NCI-H82 treated with DMSO at 0.1 percent for 48 hours (cell line): ENCODE measurements around the gene VIP.
"Not testable (repeated sequence)": the region's sequence is repeated elsewhere in the genome, so short reads cannot be mapped to it uniquely, and the experiment has no call there.

Experiments used
- DNase-seq: peaks from one replicate; lab custom pipeline; 2025; ENCODE audit not compliant: unreplicated experiment; lab: John Stamatoyannopoulos, UW

VIP gene

DNA sequence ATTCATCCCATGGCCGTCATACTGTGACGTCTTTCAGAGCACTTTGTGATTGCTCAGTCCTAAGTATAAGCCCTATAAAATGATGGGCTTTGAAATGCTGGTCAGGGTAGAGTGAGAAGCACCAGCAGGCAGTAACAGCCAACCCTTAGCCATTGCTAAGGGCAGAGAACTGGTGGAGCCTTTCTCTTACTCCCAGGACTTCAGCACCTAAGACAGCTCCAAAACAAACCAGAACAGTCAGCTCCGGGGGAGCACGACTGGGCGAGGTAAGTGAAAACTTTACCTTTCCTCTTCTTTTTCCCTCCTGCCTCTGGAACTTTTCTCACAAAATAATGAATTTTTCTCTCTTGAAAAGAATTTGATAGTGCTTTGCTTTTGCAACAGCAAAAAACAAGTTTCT lies at the start of gene VIP:
VIP (plus strand) TSS at position 104 of the 400 bp plus-strand sequence. CDS start 1,381 bp downstream, outside the sequence.
- no peak for DNase-seq

DNA sequence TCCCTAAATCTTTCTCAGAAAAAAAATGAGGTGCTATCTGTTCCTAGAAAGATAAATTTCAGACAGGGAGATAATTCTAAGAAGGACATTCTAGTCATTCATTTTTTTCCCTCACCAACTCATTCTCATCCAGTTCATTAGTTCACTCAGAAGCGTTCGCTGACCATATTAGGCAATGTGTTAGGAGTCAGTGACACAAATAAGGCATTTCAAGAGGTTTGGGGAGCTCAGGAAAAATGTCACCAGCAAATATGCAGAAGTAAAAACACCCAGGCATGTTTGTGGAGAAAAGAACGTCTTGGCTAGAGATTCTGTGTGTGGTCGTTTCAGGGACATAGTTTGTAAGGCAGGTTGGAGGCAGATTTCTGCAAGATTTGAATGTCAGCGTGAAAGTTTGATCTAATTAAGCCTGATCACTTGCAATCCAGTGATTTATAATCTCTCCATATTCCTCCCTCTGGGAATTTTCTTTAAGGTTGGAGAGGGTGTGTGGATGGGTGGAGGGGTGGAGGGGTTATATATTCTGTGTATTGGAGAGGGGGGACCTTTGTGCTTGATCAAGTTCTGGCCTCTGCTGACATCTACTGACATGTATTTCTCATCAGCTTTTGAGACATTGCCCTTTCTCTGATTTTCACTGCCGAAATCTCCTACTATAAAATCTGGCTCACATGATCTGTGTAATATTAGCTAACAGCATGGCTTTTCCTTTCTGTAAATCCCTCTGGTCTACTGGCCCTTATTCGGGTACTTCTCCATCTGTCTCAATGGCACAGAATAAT lies 49.3 kb upstream of the VIP start:
- DNase-seq: no peak

DNA sequence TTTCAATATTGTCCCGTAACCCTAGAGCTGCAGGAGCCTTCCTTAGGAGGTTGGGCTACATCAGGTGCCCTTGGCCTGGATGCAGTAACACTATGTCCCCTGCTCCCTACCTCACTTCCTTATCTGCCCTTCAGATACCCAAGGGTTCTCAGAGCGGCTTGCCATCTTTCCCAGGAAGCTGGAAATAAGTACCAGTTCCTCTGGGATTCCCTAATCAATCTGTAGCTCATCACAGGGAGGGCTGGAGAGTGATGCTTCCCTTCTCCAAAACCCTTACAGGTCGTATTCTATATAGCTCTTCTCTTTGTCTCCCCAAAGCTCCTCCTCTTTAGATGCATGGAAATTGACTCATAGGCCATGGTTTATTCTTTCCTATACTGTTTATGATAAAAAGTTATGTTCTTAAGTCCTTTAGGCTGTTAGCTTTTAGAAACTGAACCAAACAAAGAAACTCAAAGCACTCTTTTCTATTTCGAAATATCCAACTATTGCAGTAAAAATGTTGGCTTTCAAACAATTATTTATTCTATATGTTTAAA lies 48.7 kb upstream of the VIP start:
- DNase-seq: no peak

DNA sequence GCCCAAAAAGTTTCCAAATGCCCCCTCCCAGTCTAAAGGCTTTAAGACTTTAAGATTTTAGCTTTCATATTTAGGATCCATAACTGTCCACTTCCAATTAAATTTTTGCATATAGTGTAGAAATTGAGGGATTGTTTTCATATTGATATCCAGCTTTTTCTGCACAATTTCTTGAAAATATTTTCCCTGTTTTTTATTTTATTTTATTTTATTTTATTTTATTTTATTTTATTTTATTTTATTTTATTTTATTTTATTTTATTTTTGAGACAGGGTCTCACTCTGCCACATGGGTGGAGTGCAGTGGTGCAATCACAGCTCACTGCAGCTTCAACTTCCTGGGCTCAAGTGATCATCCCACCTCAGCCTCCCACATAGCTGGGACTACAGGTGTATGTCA lies 46.8 kb upstream of the VIP start:
- not testable (repeated sequence) for DNase-seq

- DNase-seq: no peak
Observed at GRCh38 chr6:152705327-152705726, 45.3 kb upstream of the VIP start.

DNA sequence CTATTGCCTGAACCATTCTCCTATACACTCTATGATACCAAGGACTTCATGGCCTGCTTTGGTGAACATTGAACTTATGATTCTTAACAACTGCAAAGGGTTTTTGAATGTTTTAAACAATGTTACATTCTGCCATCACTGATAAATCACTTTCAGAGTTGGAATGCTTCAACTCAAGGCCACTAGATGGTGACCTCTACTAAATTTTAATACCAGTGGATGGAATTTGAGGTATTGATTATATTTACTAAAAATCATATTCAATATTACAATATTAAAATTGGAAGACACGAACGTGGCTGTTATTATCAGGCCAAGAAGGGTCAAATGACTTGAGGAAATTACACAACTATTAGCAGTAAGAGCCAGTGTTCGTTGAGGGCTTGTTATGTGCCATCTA lies 34.3 kb upstream of the VIP start:
- DNase-seq: no peak

DNA sequence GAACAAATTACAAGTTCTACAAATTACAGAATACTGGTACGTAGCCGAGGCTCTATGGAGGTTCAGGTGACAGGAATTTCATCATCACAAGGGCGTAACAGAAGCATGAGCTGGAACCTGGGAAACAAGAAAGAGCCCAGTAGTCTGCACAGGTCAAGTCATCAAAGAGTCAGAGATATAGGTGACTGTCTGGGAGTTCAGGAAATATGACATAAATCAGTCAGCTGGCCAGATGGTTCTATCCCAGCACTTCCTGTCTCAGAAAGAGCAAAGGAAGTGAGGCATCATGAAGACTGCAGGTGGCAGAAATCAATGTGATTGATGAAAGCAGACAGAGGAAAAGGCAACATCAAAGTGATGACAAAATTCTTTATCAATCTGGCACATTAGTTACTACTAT lies 29.6 kb upstream of the VIP start:
- no peak for DNase-seq

- DNase-seq: no peak
Observed at GRCh38 chr6:152721956-152722355, 28.6 kb upstream of the VIP start.

DNA sequence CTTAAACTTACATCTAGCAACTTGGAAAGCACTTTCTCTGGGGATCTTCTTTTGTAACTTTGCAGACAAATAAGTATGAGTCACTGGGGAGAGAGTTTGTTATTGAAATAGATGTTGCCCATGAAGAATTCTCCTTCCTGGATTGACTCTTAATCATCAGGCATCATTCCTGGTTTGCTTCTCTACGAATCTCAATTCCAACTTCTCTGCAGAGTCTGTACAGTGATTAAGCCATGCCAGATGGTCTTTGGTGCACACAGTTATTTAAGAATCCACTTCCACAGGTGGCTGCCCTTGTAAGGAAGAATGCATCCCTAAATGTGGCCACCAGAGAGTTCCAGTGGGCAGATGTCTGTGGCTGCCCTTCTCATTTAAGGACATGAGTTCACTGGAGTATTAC lies 27.2 kb upstream of the VIP start:
- no peak for DNase-seq

DNA sequence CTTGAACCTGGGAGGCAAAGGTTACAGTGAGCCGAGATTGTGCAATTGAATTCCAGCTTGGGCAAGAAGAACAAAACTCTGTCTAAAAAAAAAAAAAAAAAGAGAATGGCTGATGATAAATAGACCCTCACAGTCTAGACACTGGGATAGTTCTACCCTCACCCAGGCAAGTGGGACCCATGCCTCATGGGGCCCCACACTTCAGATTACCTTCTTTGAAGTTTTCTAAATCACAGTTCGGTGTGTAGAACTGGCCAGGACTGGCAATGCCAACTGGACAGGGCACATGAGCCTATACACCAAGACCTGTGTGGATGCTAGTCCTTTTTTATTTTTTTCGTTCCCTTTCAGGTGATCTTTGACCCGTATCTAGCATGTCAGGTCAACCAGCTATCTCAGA lies 24.3 kb upstream of the VIP start:
- no peak for DNase-seq

DNA sequence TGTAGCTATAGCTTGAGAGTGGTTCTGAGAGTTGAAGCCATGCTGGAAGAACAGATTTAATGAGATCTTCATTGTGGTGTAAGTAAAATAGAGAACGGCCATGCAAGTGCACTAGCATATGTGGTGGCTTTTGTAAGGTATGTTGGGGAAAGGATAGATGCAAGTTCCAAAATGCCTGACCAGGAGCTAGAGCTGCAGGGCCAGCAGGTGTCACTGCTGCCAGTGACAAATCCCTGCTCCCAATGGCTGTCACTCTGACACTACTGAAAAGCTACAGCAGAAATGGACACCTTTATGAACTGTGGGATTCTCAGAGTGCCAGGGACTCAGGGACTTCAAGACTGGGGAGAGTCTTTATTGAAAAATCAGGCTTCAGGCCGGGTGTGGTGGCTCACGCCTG lies 23.1 kb upstream of the VIP start:
- no peak for DNase-seq

- DNase-seq: no peak
Observed at GRCh38 chr6:152734630-152735029, 16.0 kb upstream of the VIP start.

DNA sequence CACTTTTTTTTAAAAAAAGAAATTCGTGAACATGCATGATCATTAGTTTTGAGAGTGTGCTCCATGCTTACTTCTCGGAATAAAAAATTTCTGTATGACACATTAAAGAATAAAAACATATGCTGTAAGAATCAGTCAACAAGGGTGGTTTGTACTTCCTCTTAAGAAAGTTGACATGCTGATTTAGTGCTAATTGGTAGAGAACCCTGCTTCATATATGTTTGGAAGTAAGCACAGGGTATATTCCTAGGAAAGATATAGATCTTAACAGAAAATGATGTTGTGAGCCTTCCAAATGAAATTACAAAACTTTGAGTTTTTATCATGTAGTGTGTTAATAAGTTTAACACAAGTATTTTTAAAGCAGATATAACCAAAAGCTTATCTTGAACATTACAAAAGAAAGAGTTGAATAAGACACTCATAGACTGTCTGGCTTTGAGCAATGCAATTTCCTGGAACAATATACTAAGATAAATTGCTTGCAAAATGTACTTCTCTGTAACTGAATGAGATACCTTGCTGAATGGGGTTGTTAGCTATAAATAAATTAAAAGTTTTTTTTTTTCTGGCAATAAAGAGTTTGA lies 13.8 kb upstream of the VIP start:
- no peak for DNase-seq

- DNase-seq: no peak
Observed at GRCh38 chr6:152745509-152746171, 5.0 kb upstream of the VIP start.

DNA sequence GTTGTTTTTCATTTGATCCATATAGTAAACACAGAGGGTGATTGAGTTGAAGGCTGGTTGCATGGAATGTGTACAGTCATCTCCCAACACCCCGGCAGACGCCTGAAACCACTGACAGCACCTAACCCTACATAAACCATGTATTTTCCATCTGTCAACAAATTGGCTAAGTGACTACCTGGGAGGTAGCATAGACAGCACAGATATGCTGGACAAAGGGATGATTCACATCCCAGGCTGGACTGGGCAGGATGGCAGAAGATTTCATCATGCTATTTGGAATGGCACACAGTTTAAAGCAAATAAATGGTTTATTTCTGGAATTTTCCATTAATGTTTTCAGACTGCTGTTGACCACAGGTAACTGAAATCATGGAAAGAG lies 4.4 kb upstream of the VIP start:
- no peak for DNase-seq

DNA sequence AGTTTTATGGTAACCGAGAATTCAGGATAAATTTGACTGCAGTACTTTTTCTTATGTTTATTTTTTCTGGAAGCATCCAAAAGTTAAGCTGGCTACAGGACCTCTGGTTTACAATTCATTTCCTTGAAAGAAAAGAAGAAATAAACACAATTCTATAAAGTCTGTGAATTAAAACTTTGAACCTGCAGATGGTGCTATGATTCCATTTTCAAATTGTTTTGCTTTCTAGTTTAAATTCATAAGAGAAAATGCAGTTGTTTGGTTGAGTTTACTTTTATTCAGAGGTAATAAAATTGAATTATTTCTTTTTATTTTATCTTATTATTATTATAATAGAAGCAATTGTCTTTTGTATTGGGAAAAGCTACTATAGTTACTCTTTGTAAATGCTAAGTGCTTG lies 1.8 kb upstream of the VIP start:
- DNase-seq: no peak

DNA sequence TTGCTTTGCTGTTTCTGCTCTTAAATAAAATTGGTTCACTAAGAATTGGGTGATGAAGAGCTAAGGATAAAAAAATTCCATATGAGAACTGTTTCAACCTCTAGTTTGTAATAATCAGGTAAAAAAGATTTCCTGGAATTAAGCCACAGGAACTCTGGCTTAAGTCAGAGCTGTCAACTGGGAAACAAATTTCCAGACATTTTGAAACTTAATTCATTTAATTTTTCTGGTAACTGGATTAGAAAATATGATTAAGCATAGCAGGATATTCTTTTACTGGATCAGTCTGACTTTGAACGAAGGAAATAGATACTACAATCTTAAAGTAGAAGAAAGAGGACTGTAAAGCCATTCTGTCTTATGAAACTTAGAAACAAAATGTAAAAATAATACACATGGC lies 1.3 kb upstream of the VIP start:
- DNase-seq: no peak

- DNase-seq: no peak
Observed at GRCh38 chr6:152765331-152765730, 14.7 kb downstream of the VIP start.

GRCh38 chr6:152769159-152769558 lies 18.6 kb downstream of the VIP start:
- no peak for DNase-seq

DNA sequence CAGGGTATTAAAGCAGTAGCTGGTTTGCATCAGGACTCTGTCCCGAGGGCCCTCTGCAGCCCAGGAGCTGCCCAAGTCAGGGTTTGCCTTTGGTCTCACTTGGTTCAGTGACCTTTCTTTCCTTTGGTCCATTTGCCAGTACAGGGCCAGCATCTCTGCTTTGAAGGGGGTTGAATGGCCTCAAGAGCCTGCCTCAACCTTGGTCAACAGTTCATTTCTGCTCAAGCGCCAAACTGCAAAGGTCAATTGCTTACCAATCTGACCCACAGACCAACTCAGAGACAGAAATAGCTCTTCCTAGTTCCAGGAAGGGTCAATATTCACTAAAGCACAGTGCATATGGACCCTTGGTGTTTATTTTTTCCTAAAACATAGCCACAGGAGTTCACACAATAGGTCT lies 19.4 kb downstream of the VIP start:
- DNase-seq: no peak

- DNase-seq: no peak
Observed at GRCh38 chr6:152771061-152771687, 20.6 kb downstream of the VIP start.

DNA sequence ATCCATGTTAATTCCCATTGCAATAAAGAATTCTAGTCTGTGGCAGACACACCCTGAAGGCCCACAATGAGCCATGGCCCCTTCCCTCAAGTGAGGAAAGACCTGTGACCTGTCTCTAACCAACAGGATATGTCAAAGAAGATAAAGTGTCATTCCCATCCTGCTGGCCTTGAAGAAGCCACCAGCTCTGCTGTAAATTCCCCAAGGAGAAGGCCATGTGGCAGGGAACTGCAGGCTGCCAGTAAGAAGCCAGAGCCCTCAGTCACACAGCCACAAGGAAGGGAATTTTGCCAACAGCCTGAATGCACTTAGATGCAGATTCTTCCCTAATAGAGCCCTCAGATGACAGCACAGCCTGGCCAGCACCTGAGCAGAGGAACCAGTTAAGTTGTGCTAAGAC lies 24.8 kb downstream of the VIP start:
- no peak for DNase-seq
